ENCODE measurements around the gene TRIM17.

The TRIM17 gene

DNA sequence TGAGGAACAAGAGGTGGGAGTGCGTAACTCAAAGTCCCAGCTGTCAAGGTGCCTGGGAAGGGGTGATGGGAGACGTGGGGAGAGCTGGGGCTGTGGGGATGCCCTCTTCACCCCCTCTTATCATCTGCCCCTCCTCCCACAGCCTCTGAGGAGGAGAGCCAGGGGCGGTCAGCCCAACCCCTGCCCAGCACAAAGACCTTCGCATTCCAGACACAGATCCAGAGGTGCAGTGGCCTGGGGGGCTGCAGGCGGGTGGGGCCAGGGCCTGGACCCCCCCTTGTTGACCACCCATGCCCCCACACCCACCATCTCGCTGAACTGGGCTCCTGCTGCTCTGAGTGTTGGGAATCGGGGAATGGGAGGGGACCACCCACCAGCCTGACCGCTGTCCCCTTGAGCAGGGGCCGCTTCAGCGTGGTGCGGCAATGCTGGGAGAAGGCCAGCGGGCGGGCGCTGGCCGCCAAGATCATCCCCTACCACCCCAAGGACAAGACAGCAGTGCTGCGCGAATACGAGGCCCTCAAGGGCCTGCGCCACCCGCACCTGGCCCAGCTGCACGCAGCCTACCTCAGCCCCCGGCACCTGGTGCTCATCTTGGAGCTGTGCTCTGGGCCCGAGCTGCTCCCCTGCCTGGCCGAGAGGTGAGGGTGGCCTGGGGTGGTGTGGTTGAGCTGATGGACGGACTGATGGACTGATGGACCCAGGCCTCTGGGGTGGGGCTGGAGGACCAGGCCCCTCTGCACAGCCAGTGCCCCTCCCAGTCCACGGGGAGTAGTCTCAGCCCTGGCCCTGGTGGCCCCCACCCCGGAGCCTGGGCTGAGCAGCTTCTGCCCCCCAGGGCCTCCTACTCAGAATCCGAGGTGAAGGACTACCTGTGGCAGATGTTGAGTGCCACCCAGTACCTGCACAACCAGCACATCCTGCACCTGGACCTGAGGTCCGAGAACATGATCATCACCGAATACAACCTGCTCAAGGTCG is 39.7 kb downstream of the TRIM17 start:
- DNase-seq = no peak

GRCh38 chr1:228376262-228376628 is 40.4 kb downstream of the TRIM17 start:
- DNase-seq = no peak

DNA sequence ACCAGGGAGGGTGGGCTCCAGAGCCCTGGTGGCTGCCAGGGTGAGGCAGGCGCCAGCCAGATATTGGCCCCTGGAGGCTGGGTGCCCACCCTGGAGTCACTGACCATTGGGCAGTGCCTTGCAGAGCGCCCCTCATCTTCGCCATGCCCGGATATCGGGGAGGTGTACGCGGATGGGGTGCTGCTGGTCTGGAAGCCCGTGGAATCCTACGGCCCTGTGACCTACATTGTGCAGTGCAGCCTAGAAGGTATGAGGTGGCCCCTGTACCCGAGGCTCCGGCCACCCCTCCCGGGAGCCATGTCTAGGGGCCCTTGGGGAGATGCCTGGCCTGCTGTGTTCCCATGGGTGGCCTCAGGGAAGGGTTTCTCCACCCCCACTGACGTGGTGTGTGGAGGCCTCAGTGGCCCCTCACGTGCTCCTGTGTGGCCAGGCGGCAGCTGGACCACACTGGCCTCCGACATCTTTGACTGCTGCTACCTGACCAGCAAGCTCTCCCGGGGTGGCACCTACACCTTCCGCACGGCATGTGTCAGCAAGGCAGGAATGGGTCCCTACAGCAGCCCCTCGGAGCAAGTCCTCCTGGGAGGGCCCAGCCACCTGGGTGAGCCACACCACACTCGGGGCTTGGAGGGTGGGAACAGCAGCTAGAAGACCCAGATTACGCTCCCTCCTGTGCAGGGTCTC is 40.9 kb downstream of the TRIM17 start:
- DNase-seq = no peak

DNA sequence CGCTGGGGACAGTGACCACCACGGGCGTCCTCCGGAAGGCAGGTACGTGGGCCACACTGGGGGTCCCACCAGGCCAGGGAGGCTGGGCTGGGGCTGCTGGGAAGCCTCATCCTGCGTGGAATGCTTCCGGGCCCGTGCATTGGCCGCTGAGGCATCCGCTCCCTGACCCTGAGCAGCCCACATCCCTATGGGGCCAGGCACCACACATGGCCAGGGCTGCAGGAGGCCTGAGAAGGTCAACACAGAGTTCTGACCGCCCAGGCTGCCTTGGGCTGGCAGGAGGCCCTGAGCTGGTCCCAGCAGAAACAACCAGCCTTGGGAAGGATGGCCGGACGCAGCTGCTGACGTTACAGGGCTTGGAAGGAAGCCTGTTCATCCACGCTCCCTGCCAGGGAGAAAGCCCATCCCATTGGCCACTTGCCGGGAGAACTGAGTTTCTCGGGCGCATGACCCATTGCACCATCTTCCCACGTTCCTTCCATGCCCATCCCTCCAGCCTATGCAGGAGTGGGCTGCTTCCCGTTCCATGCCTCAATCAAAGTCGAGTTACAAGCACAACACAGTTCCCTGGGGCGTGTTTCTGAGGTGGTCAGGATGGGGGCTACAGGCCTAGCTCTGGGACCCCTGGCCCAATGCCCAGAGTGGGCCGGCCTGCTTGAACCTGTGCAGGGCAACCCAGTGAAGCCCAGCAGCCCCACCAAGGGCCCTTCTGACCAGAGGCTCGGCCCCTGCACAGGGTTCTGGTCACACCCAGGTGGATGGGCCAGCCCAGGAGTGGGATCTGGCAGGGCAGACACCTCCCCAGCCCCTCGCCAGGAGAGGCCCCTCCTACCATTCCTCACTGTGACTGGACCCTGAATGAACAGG is 41.7 kb downstream of the TRIM17 start:
- DNase-seq = no peak

DNA sequence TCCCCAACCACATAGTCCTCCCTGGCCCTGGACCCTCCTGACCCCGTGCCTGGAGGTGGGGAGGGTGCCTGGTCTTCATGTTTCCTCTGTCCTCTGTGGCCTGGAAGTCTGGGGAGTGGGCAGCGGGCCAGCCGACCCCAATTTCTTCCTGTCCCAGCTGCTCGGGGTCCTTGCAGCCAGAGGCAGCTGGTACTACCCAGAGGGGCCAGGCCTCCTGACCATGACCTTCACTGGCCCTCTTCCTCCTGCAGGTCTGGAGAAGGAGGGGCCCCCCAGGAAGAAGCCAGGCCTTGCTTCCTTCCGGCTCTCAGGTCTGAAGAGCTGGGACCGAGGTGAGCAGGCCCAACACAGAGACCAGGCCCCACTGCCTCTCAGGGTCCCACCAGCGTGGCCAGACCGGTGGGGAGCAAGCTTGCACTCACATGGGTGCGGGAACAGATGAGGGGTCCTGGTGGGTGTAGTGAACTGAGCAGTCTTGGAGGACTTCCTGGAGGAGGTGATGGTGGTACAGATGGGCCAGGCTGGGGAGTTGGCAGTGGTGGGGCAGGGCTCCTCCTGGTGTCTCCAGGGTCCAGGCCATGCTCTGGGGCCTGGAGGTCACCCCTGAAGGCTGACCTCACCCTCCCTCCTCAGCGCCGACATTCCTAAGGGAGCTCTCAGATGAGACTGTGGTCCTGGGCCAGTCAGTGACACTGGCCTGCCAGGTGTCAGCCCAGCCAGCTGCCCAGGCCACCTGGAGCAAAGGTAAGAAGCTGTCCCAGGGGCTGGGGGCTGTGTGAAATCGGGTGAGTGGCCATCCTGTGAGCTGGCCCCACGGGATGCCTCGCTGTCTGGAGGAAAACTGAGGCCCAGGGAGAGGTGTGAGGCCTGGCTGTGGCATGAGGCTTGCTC is 42.7 kb downstream of the TRIM17 start:
- no peak for DNase-seq

DNA sequence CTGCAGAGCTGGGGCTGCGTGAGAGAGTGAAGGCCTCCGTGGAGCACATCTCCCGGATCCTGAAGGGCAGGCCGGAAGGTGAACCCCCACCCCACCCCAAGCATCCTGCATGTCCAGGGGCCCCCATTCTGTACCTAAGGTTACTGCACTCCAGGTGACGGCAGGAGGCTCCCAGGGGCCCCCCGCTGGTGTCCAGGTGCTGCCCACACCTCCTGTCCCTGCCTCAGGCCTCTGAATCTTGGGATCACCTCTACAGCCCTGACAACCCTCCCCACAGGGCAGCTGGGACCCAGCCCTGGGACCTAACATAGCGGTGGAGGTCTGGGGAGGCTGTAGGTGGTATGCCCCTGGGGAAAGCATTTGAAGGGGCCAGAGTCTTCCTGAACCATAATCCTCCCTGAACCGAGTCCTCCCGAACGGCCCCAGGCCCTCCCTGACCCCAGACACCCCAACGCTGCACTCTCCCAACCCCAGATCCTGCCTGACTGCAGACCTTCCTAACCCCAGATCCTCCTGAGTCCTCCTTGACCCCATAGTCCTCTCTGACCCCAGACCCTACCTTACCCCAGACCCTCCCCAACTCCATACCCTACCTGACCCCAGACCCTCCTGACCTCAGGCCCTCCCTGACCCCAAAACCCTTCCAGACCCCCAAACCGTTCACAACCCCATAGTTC is 43.5 kb downstream of the TRIM17 start:
- no peak for DNase-seq

- DNase-seq = peak; percentile 15
Measured at GRCh38 chr1:228372183-228373003, 44.3 kb downstream of the TRIM17 start.

GRCh38 chr1:228371741-228372182 is 44.9 kb downstream of the TRIM17 start:
- no peak for DNase-seq

GRCh38 chr1:228370941-228371740 is 45.5 kb downstream of the TRIM17 start:
- DNase-seq = no peak

DNA sequence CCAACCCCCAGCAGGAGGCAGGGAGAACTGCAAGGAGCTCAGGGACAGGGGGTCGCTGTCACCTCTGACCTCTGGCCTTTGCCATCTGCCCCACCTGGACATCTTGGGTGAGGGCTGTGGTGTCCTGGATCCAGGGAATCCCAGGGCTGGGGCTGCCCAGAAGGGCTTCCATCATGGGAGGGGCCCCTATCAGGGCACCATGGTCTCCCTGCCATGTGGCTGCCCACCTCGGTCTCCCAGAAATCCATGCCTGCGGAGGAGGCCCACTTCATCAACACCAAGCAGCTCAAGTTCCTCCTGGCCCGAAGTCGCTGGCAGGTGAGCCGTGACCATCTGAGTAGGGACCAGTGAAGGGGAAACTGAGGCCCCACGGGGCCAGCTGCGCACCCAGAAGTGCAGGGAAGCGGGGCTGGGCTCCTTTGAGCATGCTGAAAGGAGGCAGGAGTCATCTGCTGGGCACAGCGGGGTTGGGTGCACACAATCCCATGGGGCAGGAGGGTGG is 46.2 kb downstream of the TRIM17 start:
- no peak for DNase-seq

- no peak for DNase-seq
Measured at GRCh38 chr1:228369608-228370438, 46.8 kb downstream of the TRIM17 start.

DNA sequence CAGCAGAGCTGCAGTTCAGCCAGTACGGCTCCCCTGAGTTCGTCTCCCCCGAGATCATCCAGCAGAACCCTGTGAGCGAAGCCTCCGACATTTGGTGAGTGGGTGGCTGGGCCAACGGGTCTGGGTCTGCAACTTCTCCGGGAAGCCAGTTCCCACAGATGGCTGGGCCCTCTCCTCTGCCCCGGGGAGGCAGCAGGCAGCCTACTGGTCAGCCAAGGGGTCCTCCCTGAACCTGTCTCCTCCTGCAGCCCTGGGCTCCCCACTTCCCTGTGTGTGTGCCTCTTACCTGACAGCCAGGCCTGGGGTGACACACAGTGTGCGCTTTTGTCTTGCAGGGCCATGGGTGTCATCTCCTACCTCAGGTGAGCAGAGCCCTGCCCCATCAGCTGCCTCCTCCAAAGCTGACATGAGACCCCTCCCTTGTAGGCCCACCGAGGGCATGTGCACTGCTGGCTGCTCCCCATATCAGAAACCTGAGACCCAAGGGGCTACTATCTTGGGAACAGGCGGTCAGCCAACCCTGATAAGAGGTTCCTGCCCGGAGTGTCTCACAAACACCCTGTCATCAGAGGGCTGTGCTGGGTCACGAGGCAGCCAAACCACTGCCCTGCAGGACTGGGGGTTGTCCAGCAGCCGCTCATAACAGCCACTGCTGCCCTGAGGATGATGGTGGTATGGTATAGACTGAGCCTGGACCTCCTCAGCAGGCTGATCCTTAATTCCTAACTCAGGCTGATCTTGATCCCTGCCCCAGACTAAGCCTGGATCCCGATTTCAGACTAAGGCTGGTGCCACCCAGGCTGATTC is 47.7 kb downstream of the TRIM17 start:
- DNase-seq = no peak

GRCh38 chr1:228367798-228368791 is 48.6 kb downstream of the TRIM17 start:
- DNase-seq = no peak

DNA sequence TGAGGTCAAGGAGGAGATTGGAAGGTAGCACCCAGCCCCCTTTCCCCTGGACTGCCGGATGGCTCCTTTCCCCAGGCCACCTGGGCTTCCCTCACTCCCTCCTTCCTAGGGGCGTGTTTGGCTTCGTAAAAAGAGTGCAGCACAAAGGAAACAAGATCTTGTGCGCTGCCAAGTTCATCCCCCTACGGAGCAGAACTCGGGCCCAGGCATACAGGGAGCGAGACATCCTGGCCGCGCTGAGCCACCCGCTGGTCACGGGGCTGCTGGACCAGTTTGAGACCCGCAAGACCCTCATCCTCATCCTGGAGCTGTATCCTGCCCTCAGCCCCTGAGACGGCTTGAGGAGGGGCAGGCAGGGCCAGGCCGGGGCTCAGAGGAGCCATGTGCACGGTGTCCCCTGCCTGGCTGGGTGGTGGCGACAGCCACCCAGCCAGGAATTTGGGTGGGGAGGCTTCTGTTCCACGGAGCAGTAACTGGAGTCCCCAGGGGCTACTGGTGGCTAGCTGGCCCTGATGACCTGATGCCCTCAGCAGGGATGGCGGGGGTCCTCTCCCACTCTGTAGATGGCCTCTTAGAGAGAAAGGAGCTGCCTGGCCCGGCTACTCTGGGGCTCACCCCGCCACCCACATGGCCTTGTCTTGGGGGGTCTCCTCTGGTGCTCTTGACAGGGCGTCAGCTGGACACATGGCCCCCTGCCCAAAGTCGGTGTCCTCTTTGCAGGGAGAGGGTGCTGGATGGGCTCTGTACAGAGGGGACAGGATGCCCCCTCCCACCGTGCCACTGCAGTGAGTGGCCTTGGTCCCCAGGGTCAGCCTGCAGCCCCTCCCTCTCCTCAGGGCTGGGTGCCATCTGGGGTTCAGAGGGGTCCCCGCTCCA is 49.6 kb downstream of the TRIM17 start:
- DNase-seq = no peak

Data from cortex of kidney (tissue), 1 donor.